ENCODE data around the gene CYP4V2. TPM values are rescaled to one million over a fixed set of nuclear protein-coding genes. Genes with fewer than 3 reads are reported as not detected.
A peak's percentile ranks its signal among the peaks of the same experiment; 100 is the strongest.

CYP4V2 gene
- total RNA-seq = 2.6 and 3.1 TPM in 2 replicates

DNA sequence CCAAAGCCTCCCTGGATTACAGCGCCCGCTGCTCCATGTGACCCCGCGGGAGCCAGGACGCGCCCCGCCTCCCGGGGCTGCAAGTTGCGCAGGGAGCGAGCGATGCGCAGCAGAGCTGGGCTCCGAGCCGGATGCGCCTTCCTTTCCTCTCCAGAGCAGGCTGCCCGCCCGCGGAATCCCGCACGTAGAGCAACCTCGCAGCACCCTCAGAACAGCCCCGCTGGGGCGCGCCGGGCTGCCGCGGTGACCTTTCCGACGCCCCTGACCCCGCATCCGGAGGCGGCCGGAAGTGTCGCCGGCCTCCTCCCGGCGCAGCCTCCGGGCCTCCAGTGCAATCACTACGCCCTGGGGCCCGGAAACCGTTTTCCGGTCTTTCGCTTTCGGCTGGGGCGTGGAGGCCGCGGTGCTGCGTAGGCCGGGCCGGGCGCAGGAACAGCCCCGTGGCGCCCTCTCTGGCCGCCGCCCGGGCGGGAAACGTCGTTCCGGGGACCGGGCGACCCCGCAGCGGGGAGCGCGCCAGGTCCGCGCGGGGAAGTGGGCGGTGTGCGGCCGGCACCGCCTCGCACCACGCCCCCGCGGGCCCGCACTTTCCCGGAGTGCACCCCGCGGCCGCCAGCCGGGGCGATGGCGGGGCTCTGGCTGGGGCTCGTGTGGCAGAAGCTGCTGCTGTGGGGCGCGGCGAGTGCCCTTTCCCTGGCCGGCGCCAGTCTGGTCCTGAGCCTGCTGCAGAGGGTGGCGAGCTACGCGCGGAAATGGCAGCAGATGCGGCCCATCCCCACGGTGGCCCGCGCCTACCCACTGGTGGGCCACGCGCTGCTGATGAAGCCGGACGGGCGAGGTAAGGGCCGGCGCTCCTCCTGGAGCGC is at the start of gene CYP4V2:
Gene CYP4V2 (plus strand): TSS at position 368 of the 866 bp plus-strand sequence. CDS start 257 bp downstream, at position 625.
- no peak for DNase-seq (ENCODE audit: low read depth, low spot score)

DNA sequence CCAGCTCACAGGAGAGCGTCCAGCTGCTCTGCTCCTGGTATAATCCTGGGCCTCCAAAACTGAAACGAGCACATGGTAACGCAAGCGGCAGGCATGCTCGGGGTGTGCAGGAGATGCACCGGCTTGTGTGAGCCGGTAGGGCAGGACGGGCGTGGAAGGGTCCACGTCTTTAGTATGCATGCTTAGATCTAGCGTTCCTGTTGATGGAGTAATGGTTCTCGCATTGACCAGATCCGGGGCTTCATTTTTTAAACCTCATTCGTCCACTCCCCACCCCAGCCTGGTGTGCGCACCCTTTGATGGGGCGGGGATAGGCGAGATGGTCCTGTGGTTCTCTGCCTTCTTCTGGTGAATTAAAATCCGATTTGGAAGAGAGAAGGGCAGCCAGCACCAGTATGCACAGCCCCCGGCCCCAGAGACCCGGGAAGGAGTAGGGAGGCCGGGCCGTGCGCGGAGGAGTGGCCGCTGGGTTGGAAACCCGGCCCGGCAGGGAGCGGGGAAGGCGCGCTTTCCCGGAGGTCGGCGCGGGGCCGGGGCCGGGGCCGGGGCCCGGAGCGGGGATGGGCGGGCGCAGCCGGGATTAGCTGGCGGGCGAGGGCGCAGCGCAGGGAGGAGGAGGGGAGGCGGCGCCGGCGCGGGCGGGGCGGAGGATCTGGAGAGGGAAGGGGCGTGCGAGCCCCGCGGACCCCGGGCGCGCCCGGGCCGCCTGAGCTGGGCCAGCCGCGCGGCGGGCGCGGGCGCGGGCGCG is 47.0 kb upstream of the CYP4V2 start:
- no peak for DNase-seq (ENCODE audit: low read depth, low spot score)

DNA sequence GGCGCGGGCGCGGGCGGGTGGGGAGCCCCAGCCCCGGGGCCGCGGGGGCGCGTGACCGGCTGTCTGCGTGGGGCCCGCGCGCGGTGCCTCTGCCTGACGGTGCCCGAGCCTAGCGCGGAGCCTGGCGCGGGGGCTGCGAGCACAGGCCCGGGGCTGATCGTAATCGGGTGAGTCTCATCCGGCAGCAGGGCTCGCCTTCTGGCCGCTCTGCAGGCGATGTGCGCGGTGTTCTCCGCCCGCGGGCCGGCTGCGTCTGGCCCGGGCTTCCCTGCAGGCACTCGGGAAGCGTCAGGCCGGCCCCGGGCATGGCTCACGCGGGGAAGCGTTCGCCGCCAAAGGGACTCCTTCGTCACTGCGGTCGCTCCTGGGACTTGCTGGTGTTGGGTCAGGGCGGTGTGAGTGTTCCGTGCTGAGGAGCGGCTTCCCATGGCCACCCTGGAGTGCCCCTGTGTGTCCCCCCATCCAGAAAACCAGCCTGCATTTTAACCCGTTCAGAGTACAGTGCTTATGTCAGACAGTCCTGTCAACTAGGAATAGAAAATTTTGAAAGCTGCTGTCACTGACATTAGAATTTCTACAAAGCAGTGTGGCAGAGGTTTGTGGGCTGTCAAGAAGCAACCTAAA is 46.3 kb upstream of the CYP4V2 start:
- DNase-seq (ENCODE audit: low read depth, low spot score) = no peak

DNA sequence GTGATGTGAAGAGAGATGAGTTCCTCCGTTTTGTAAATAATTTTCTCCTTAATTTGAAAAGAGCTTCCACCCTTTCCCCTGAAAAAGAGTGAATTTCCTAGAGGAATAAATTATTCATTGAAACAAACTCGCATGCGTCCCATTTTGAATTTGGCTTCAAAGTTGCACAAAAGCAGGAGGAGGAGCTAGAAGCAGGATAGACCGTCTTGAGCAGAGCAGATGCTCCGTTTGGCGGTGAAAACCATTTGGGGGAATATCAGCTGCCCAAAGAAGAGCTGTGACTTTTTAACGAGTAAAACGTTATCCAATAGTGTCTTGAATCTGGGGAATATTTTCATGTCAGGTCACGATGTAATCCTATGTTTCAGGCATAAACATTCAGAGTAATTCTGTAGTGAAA is 44.9 kb upstream of the CYP4V2 start:
- DNase-seq (ENCODE audit: low read depth, low spot score) = no peak

DNA sequence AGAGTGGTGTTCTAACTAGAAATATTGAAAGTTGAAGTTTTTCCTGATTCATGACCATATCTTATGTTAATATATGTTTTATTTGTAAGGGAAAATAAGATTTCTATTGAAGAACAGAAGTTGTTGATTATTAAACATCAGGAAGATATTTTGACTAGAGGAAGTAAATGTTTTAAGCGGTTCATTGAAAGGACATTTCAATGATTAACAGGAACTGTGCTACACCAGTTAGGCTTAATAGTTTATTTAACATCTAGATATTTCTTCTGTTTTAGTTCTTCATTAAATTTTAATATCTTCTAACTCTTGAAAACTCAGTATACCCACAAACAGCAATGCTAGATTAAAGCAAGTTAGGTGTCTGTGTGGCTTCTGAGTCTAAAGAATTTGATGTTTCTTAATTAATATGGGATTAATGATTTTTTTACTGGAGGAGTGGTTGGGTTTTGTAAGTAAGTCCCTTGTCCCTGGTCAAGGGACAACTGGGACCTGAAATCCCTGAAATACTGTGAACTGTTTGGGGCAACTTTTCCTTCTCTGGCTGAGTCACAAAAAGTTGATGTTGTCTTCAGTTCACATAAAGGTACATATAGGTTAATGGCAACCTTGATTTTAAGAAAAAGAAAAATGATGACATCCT is 42.9 kb upstream of the CYP4V2 start:
- DNase-seq (ENCODE audit: low read depth, low spot score) = no peak

DNA sequence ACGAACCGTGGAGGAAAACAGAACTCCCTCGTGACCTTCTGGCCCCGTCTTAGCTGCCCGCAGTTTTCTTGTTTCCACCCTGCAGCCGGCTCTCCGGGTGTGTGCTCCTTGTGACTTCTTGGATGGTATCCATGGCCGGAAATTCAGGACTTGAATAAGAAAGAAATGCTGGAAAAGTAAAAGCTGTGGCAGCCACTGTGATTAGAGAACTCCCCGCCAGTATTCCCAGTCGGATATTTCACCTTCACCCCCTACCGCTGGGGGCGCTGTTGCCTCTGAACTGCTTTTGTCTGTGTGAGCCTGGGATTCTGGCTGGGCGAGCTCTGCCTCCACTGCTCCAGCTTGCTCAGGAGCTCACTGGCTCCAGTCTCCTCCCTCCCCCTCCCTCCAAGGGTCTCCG is 41.5 kb upstream of the CYP4V2 start:
- DNase-seq (ENCODE audit: low read depth, low spot score) = peak; percentile 48

DNA sequence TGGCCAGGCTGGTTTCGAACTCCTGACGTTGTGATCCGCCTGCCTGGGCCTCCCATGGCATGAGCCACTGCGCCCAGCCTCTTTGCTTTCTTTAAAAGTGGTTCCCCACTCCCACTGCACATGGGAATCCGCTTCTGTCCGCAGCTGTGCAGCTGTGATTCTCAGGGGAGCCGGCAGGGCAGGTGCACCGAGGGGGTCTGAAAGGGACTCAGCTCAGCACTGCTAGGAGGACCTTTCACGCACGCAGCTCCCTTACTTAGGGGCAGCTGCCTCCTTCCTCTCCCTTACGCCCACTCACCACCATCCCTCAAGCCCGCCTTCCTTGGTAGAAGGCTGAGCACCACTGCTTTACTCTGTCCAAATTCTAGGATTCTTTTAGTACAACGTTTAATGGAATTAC is 40.4 kb upstream of the CYP4V2 start:
- no peak for DNase-seq (ENCODE audit: low read depth, low spot score)

DNA sequence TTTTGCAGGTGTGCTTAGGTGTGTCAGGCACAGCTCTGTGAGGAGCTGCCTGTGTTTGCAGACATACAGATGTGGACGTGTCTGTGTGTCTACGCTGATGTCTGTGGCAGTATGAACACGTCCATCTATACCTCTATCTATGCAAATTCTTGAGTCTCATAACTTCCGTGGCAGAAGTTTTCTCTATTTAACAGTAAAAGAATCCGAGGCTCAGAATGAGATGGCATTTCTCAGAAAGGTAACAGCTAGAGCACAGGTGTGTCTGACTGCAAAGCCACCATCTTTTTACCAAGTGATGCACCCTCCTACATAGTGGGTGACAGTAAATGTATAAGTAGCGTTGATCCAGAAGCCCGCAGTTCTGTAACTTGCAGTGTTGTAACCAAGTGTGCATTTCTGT is 39.9 kb upstream of the CYP4V2 start:
- no peak for DNase-seq (ENCODE audit: low read depth, low spot score)

DNA sequence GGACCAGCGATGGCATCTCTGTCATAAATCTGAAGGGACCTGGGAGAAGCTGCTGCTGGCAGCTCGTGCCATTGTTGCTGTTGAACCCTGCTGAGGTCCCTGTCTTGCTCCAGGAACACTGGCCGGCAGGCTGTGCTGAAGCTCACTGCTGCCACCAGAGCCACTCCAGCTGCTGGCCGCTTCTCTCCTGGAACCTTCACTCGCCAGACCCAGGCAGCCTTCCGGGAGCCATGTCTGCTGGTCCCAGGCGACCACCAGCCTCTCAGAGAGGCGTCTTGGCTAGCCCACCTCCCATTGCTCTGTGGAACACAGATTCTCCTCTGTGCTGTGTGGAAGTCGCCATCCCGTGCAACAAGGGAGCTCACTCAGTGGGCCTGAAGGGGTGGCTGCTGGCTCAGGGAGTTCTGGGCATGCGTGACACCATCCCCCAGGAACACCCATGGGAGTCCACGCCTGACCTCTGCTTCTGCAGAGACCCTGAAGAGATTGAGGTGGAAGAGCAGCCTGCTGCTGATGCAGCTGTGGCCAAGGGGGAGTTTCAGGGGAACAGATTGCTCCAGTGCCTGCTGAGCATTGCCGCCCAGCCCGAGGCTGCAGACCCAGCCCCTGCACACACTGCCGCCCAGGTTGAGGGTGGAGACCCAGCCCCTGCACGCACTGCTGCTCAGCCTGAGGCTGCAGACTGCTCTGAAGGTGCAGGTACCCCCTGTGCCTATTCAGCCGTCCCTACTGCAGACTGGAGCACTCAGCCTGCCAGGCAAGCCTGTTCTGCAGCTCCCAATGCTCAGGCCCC is 33.1 kb upstream of the CYP4V2 start:
- no peak for DNase-seq (ENCODE audit: low read depth, low spot score)

DNA sequence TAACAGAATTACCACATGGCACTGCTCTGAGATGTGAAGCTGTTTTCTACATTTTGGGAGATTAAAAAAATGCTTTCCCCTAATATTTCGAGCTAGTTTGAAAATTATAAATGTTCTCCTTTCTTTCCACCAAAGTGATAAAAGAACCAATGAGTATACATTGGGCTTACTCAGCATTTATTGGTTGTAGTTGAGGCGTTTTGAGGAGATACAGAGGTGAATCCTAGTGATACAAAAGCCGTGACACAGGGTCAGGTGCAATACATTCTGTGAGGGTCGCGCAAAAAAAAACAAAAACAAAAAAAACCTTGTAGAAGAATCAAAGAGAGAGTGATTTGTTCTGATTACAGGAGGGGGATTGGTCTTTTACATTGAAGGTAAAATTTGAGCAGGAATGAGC is 32.4 kb upstream of the CYP4V2 start:
- DNase-seq (ENCODE audit: low read depth, low spot score) = no peak

DNA sequence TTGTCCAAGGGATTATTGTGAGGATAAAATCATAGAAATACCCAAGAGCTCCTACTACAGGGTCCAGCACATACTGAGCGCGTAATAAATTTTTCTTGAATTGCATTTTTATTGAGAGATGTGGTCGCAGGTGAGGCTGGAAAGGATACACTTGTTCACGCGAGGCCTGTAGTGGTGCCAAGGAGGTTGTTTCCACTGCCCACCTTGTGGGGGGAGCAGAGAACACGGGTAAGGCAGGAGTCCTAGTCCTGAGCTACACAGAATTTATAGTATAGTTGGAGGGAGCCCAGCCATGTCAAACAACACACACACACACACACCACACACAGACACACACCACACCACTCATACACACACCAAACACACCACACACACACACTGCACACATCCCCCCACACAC is 31.8 kb upstream of the CYP4V2 start:
- no peak for DNase-seq (ENCODE audit: low read depth, low spot score)

DNA sequence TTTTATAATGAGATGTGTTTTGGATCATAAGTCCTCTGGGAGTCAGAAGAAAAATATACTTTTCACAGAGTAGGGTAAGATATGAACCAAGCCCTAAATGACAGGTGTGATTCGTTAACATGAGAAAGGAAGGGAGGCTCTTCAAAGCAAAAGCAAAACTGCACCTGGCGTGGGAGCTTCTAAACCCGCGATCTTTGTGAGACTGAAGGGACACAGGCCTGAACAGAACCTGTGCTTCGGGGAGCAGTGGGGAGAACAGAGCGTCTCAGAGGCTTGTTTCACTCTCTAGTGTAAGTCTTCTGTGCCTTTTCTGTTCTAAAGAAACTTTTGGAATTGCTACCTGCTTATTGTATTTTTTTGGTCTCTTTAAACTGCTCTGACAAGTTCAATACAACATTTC is 30.2 kb upstream of the CYP4V2 start:
- DNase-seq (ENCODE audit: low read depth, low spot score) = no peak

DNA sequence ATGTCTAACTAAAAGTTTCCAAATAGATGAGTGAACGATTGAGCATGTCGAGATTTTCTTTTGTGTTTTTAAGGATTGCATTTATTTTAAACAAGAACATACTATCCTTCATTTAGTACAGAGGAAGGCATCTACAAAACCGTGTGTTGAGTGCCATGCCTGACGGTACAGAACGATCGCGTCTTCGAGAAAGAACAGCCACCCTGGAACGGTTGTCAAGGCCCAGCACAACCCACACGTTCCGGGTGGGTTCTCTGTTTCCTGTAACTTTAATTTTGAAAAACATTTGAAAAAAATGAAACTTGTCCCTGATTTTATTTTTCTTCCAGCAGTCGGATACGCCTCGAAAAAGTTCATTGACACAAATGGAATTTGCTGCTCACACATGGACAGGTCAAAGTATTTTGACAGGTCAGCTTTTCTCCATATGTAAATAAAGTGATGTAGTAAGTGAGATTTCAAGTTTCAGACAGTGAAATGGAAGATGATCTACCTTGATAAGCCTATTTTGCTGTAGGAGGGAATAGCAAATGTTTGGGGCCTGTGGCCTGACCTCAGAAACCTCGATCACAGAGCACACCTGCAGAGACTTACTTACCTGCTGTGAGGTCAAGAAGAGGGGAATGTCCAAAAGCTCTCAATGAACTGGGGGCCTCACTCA is 24.4 kb upstream of the CYP4V2 start:
- DNase-seq (ENCODE audit: low read depth, low spot score) = no peak

DNA sequence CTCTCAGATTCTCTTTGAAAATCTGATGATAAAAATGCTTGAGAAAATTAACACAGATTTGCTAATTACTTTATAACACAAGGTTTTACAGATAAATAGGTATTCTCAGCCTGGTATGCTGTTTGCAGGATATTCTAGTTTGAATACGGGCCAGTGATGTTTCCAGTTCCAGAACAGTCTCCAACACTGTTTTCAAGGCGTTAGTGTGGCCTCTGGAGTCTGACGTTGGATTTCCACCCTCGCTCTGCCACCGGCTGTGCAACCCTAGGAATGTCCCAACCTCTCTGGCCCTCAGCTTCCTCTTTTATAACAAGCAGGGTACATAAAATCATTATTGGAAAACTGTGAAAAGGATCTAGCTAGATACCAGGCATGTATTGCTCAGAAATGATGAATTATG is 23.8 kb upstream of the CYP4V2 start:
- no peak for DNase-seq (ENCODE audit: low read depth, low spot score)

DNA sequence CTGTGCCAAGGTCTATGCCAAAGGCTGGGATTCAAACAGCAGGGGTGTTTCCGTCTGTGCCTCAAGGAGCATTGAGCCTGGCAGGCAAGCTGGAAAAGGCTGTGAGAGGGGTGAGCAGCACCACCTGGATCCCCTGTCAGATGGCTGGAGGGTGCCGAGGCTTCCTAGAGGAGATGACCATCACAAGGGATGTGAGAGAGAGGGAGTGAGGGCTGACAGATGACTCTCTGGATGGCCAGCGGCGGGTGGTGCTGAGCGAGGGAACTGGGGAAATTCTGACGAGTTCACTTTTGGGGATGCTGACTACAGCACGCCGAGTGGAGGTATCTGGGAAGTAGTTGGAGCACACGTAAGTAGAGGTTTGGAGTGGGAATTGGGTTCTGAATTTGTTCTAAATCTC is 22.6 kb upstream of the CYP4V2 start:
- no peak for DNase-seq (ENCODE audit: low read depth, low spot score)

DNA sequence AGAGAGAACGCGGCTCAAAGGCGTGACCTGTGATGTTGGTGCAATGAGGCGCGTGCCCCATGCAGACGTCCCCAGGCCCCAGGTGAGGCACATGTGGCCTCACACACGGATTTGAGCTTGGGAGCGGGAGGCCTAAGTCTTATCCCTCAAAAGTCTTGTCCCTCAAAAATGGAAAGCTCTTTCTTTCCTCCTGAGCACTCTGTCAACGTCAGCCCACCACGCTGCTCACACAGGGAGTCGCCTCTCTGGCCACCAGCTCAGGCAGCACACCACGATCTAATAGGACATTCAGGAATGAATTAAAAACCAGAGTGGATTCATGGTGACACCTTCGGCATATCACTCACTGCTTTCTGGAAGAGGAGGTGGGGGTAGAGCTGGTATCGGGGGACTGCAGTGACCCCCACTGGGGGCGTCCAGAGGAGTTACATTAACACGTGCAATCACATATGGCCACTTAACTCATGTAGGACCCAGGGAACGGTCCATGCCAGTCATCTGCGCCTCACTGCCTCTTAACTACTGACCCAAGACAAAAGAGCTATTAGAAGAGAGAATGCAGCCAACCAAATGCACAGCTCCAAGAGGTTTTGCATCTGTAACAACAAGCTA is 21.9 kb upstream of the CYP4V2 start:
- DNase-seq (ENCODE audit: low read depth, low spot score) = no peak

DNA sequence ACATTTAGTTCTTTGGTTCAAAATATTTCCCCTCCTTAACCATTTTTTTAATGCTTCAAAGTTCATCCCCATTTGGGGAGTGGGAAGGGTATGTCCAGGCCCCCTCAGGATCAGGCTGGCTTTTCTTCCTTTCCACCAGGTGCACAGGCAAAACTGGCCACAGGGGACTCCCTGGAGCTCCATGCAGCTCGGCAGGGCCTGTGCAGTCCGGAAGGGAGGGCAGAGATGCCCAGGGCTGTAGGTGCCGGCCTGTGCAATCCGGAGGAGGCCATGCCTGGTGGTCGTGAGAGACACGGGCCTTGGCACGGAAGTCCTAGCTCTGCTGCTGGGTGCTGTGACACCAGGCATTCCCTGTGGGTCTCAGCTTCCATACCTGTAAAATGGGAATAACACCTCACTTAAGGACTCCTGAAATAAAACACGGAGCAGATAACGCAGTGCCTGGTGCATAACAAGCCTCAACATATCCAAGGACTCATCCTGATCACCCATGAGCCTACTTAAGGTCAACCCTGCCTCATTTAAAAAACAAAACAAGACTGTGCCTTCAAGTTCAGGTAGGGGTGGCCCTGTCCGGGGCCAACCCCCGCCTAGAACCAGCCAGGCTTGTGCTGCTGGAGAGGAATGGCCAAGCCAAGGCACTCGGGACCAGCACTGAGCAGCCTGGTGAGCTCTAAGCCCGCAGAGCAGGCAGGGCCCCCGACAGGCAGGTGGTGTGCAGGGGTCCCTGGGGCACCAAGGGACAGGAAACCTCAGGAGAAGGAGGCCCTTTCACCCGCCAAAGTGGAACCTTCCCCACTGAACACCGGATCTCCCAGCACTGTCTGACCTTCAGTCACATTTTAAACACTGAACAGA is 21.2 kb upstream of the CYP4V2 start:
- no peak for DNase-seq (ENCODE audit: low read depth, low spot score)

DNA sequence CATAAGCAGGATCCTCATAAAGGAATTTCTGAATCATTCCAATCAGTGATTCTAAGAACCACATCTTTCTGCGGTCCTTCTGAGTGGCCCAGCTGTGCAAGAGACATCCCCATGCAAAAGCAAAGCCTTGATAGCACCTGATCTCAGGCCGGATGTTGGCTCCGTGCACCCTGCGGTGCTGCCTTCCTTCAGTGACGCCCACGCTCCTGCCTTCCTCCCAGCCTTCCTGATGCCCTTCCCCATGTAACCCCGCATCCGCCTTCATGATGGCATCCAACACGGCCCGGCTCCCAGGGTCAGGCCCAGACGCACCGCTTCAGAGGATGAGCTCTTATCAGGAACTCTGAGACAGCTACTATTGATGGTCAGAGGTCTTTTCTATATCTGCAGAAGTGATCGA is 20.4 kb upstream of the CYP4V2 start:
- DNase-seq (ENCODE audit: low read depth, low spot score) = no peak

DNA sequence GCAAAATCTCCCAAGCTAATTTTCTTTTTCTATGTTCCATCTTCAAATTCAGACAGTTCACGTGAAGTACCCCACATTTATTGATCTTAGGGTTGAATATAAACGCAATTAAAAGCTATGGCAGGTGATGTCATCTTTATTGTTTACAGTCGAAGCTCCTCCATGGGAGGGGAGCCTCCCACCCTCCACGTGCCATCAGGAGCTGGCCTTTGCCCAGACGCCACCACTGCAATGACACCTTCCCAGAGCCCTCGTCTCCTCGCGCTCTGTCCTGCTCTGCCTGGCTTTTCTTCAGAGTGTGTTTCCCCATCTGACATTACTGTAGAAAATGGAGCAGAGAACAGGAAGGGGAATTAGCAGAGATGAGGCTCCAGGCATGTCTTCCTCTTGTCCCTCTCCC is 18.8 kb upstream of the CYP4V2 start:
- DNase-seq (ENCODE audit: low read depth, low spot score) = no peak

All from pulmonary artery endothelial cell (primary cell).